Muscle layer of colon (tissue), 2 donors: ENCODE measurements around the gene DOCK3.
A peak's percentile ranks its signal among the peaks of the same experiment; 100 is the strongest.
"Not testable (repeated sequence)": the region's sequence is repeated elsewhere in the genome, so short reads cannot be mapped to it uniquely, and the experiment has no call there.

Experiments
- H3K27ac ChIP-seq: one replicate; pipeline ENCODE4 v1.7.0; 2013; ENCODE audit warnings: low read depth, mild to moderate bottlenecking, low read length, moderate library complexity
- H3K27me3 ChIP-seq, 2 donors: one replicate each; pipeline ENCODE4 v1.7.0; 2013; ENCODE audit warnings: low read length in 2 of 2, mild to moderate bottlenecking in 2 of 2; ENCODE audit not compliant: insufficient read depth in 2 of 2, control insufficient read depth in 1 of 2
- H3K36me3 ChIP-seq: one replicate; pipeline ENCODE4 v1.7.0; 2013; ENCODE audit warnings: mild to moderate bottlenecking, low read length; ENCODE audit not compliant: insufficient read depth
- H3K4me1 ChIP-seq: one replicate; pipeline ENCODE4 v1.7.0; 2013; ENCODE audit warnings: mild to moderate bottlenecking, low read length; ENCODE audit not compliant: insufficient read depth
- H3K4me3 ChIP-seq, 2 donors: one replicate each; pipeline ENCODE4 v1.7.0; 2013; ENCODE audit warnings: low read length in 2 of 2, low read depth in 1 of 2, mild to moderate bottlenecking in 1 of 2, moderate library complexity in 1 of 2
- H3K9ac ChIP-seq: one replicate; pipeline ENCODE4 v1.7.0; 2013; ENCODE audit warnings: low read length
- H3K9me3 ChIP-seq: one replicate; pipeline ENCODE4 v1.7.0; 2013; ENCODE audit warnings: mild to moderate bottlenecking, low read length
- donor health status: abdominal sarcoma.
- donor health status: Adenocarcinoma of cecum.

Gene DOCK3

GRCh38 chr3:51387281-51387680, 712.6 kb downstream of the DOCK3 start:
- H3K4me3 ChIP-seq, H3K9me3 ChIP-seq, H3K9ac ChIP-seq, H3K27me3 ChIP-seq, H3K27ac ChIP-seq: not testable (repeated sequence)
- peaks cover 37% of the 10 kb centered on the region for H3K4me1 ChIP-seq
- H3K36me3 ChIP-seq: peaks cover 21% of the 10 kb centered on the region

GRCh38 chr3:51388286-51389029, 713.7 kb downstream of the DOCK3 start:
- peaks cover 32% of the 10 kb centered on the region for H3K36me3 ChIP-seq
- H3K9ac ChIP-seq: no peak overlapping the region
- no peak overlapping the region for H3K4me3 ChIP-seq
- no peaks in the 10 kb centered on the region for H3K9me3 ChIP-seq
- H3K27me3 ChIP-seq: no peaks in the 10 kb centered on the region
- peaks cover 49% of the 10 kb centered on the region for H3K4me1 ChIP-seq
- no peak overlapping the region for H3K27ac ChIP-seq

GRCh38 chr3:51389423-51390183, 714.9 kb downstream of the DOCK3 start:
- Histone ChIP-seq H3K27me3 (no peaks in the 10 kb centered on the region), H3K36me3 (peaks cover 44% of the 10 kb centered on the region), H3K27ac (no peak overlapping the region), H3K4me1 (peaks cover 52% of the 10 kb centered on the region), H3K4me3 (no peak overlapping the region), H3K9me3 (no peaks in the 10 kb centered on the region), H3K9ac (no peak overlapping the region)

GRCh38 chr3:51390246-51391074, 715.7 kb downstream of the DOCK3 start:
- Histone ChIP-seq H3K36me3 (peaks cover 52% of the 10 kb centered on the region), H3K27me3 (no peaks in the 10 kb centered on the region), H3K9ac (peak overlapping the region; percentile 45), H3K4me1 (peaks cover 56% of the 10 kb centered on the region), H3K9me3 (no peaks in the 10 kb centered on the region), H3K27ac (peak overlapping the region; percentile 71), H3K4me3 (peak overlapping the region; percentile 49 to 75)

DNA sequence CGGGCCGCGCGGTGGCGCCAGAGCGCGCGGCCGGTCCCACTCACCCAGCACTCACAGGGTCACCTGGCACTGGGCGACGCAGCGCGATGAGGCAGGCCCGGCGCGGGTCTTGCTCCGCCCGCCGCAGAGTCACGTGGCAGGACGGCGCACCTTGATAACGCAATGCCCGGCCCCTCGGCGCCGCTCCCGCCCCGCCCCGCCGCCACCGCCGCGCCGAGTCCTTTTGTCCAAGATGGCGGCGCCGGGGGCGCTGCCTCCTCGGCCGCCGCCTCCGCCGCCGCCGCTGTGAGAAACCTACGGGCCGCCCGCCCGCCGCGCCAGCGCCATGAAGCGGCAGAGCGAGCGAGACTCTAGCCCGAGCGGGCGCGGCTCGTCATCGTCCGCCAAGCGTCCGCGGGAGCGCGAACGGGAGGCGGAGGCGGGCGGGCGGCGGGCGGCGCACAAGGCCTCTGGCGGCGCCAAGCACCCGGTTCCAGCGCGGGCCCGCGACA, 716.4 kb downstream of the DOCK3 start, which contains the start of gene RBM15B:
RBM15B (plus strand) TSS at position 211 of the 491 bp plus-strand sequence; CDS start at position 326, 115 bp downstream.
- Histone ChIP-seq H3K4me3 (peak within 1 kb of the TSS; percentile 49 to 75), H3K4me1 (peaks cover 52% of the 10 kb centered on the region), H3K36me3 (peaks cover 59% of the 10 kb centered on the region), H3K9ac (peak within 1 kb of the TSS; percentile 45), H3K27ac (peak within 1 kb of the TSS; percentile 79), H3K27me3 (no peaks in the 10 kb centered on the region), H3K9me3 (no peaks in the 10 kb centered on the region)

DNA sequence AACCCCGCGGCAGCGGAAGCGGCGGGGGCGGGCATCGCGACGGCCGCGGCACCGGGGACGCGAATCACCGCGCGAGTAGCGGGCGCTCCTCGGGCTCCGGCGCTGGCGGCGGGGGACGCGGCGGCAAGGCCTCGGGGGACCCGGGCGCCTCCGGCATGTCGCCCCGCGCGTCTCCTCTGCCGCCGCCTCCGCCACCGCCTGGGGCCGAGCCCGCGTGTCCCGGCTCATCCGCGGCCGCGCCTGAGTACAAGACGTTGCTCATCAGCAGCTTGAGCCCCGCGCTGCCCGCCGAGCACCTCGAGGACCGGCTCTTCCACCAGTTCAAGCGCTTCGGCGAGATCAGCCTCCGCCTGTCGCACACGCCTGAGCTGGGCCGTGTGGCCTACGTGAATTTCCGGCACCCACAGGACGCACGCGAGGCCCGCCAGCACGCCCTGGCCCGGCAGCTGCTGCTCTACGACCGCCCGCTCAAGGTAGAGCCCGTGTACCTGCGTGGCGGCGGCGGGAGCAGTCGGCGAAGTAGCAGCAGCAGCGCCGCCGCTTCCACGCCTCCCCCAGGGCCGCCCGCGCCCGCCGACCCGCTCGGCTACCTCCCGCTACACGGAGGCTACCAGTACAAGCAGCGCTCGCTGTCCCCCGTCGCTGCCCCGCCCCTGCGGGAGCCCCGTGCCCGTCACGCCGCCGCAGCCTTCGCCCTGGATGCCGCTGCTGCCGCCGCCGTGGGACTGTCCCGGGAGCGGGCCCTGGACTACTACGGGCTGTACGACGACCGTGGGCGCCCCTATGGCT, 717.0 kb downstream of the DOCK3 start:
- H3K4me1 ChIP-seq: peaks cover 45% of the 10 kb centered on the region
- H3K9ac ChIP-seq: peak overlapping the region; percentile 3
- H3K4me3 ChIP-seq: peak overlapping the region; percentile 43 to 75
- peaks cover 65% of the 10 kb centered on the region for H3K36me3 ChIP-seq
- peak overlapping the region; percentile 79 for H3K27ac ChIP-seq
- no peaks in the 10 kb centered on the region for H3K27me3 ChIP-seq
- no peaks in the 10 kb centered on the region for H3K9me3 ChIP-seq

DNA sequence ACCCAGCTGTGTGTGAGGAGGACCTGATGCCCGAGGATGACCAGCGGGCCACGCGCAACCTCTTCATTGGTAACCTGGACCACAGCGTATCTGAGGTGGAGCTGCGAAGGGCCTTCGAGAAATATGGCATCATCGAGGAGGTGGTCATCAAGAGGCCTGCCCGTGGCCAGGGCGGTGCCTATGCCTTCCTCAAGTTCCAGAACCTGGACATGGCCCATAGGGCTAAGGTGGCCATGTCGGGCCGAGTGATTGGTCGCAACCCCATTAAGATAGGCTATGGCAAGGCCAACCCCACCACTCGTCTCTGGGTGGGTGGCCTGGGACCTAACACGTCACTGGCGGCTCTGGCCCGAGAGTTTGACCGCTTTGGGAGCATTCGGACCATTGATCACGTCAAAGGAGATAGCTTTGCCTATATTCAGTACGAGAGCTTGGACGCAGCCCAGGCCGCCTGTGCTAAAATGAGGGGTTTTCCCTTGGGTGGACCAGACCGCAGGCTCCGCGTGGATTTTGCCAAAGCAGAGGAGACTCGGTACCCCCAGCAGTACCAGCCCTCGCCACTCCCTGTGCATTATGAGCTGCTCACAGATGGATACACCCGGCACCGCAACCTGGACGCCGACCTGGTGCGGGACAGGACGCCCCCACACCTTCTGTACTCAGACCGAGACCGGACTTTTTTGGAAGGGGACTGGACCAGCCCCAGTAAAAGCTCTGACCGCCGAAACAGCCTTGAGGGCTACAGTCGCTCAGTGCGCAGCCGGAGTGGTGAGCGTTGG, 717.8 kb downstream of the DOCK3 start:
- peaks cover 45% of the 10 kb centered on the region for H3K4me1 ChIP-seq

GRCh38 chr3:51393134-51393495, 718.4 kb downstream of the DOCK3 start:
- Histone ChIP-seq H3K9ac (no peak overlapping the region), H3K4me1 (peaks cover 45% of the 10 kb centered on the region), H3K4me3 (no peak overlapping the region), H3K27me3 (no peaks in the 10 kb centered on the region), H3K27ac (no peak overlapping the region), H3K36me3 (peaks cover 68% of the 10 kb centered on the region), H3K9me3 (no peaks in the 10 kb centered on the region)

More for the DNA sequence above, 717.8 kb downstream of the DOCK3 start:
- H3K27ac ChIP-seq: peak overlapping the region; percentile 79
- H3K27me3 ChIP-seq: no peaks in the 10 kb centered on the region
- H3K4me3 ChIP-seq: peak overlapping the region; percentile 43 to 75
- H3K9me3 ChIP-seq: no peaks in the 10 kb centered on the region
- H3K36me3 ChIP-seq: peaks cover 71% of the 10 kb centered on the region
- peak overlapping the region; percentile 3 for H3K9ac ChIP-seq

GRCh38 chr3:51393564-51393963, 718.8 kb downstream of the DOCK3 start:
- no peak overlapping the region for H3K4me3 ChIP-seq
- H3K4me1 ChIP-seq: peaks cover 45% of the 10 kb centered on the region
- no peaks in the 10 kb centered on the region for H3K9me3 ChIP-seq
- no peak overlapping the region for H3K9ac ChIP-seq
- peaks cover 64% of the 10 kb centered on the region for H3K36me3 ChIP-seq
- H3K27ac ChIP-seq: no peak overlapping the region
- no peaks in the 10 kb centered on the region for H3K27me3 ChIP-seq

DNA sequence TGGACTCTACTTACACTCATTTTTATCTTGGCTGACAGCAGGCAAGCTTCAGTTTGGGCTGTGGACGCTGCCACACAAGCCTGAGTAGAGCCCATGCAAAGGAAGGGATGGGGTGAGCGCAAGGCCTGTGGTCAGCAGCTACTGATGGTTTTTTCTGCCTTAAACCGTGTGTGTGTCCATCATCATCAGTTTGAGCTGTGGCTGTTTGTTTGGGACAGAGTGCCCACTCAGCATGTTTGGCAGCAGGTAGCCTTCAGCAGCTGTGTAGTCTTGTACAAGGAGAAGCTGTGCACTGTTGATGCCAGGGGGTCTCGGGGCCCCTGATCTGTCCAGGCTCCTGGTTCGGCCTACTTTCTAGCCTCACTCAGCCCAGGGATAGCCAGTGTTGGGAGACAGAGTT, 719.8 kb downstream of the DOCK3 start:
- Histone ChIP-seq H3K4me3 (no peak overlapping the region), H3K27ac (no peak overlapping the region), H3K4me1 (peaks cover 43% of the 10 kb centered on the region), H3K9me3 (no peaks in the 10 kb centered on the region), H3K9ac (no peak overlapping the region), H3K27me3 (no peaks in the 10 kb centered on the region), H3K36me3 (peaks cover 59% of the 10 kb centered on the region)
